Colonic mucosa (tissue), 4 donors: ENCODE measurements around the gene ZNF652. TPM values are rescaled to one million over a fixed set of nuclear protein-coding genes. Genes with fewer than 3 reads are reported as not detected.
"Not testable (repeated sequence)": the region's sequence is repeated elsewhere in the genome, so short reads cannot be mapped to it uniquely, and the experiment has no call there.

Experiments
- DNase-seq: peaks from one replicate; pipeline ENCODE4 v3.0.0-alpha.2; 2020
- H3K27ac ChIP-seq: fragments of 200-600 bp; one replicate; pipeline ENCODE4 v1.8.0; 2021
- H3K27me3 ChIP-seq: fragments of 200-600 bp; one replicate; pipeline ENCODE4 v1.8.0; 2021
- H3K36me3 ChIP-seq: fragments of 200-600 bp; one replicate; pipeline ENCODE4 v1.8.0; 2021
- H3K4me1 ChIP-seq: fragments of 200-600 bp; one replicate; pipeline ENCODE4 v1.8.0; 2021; ENCODE audit warnings: mild to moderate bottlenecking
- H3K4me3 ChIP-seq: fragments of 200-600 bp; one replicate; pipeline ENCODE4 v1.8.0; 2021
- H3K9ac ChIP-seq, 2 donors: one replicate each; pipeline ENCODE4 v1.7.0; 2013; ENCODE audit warnings: control low read depth in 2 of 2, low read depth in 2 of 2, low read length in 2 of 2
- H3K9me3 ChIP-seq: fragments of 200-600 bp; one replicate; pipeline ENCODE4 v1.8.0; 2021
- intact Hi-C: fragments of 100-400 bp; cut with DNase I; formaldehyde crosslinking; loops from one replicate; pipeline ENCODE4 v1.14.1; 2022
- total RNA-seq, 2 donors: library from RNA; stranded (reverse); fragmentation: NEBNext Ultra II Directional in 1 of 2; extraction: Animal tissue kit (Norgen Biotek cat#: 25700) in 1 of 2; gene quantifications; one replicate each; pipeline ENCODE4 v1.2.1, GENCODE V29; 2021
- TF ChIP-seq, protein P1 (sequence below): fragments of 200-600 bp; IDR thresholded peaks from one replicate; pipeline ENCODE4 v1.8.0; 2022; ENCODE audit warnings: antibody characterized with exemption, mild to moderate bottlenecking
- donor health status: healthy.
- donor health status: DM: no; HTN: no; CAD: no.
- donor health status: DM: no; HTN: no; CAD: no.

ZNF652 gene
- total RNA-seq, 2 donors from 2014 or later = 38.1 to 62.5 TPM

DNA sequence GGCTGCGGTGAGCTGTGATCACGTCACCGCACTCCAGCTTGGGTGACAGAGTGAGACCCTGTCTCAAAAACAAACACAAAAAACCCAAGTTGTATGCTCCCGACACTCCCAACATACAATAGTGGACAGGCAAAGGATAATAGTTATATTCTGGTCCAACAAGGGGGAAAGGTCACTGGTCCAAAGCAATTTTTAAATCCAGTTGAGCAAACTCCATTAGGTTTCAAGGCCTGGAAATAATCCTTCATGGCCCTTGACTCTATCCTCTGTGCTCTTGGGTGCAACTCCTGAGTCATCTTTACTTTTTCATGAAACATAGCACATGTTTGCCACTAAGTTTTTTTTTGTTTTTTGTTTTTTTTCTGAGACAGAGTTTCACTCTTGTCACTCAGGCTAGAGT, 81.1 kb downstream of the ZNF652 start:
- H3K36me3 ChIP-seq = no peaks in the 10 kb centered on the region
- no peak overlapping the region for H3K9ac ChIP-seq
- no peaks in the 10 kb centered on the region for H3K9me3 ChIP-seq
- TF ChIP-seq, protein P1, sequence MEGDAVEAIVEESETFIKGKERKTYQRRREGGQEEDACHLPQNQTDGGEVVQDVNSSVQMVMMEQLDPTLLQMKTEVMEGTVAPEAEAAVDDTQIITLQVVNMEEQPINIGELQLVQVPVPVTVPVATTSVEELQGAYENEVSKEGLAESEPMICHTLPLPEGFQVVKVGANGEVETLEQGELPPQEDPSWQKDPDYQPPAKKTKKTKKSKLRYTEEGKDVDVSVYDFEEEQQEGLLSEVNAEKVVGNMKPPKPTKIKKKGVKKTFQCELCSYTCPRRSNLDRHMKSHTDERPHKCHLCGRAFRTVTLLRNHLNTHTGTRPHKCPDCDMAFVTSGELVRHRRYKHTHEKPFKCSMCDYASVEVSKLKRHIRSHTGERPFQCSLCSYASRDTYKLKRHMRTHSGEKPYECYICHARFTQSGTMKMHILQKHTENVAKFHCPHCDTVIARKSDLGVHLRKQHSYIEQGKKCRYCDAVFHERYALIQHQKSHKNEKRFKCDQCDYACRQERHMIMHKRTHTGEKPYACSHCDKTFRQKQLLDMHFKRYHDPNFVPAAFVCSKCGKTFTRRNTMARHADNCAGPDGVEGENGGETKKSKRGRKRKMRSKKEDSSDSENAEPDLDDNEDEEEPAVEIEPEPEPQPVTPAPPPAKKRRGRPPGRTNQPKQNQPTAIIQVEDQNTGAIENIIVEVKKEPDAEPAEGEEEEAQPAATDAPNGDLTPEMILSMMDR = no peak
- no peaks in the 10 kb centered on the region for H3K27me3 ChIP-seq
- H3K4me1 ChIP-seq = no peaks in the 10 kb centered on the region
- H3K4me3 ChIP-seq = no peak overlapping the region
- intact Hi-C loops = no loop called here
- no peak for DNase-seq
- H3K27ac ChIP-seq = no peak overlapping the region

DNA sequence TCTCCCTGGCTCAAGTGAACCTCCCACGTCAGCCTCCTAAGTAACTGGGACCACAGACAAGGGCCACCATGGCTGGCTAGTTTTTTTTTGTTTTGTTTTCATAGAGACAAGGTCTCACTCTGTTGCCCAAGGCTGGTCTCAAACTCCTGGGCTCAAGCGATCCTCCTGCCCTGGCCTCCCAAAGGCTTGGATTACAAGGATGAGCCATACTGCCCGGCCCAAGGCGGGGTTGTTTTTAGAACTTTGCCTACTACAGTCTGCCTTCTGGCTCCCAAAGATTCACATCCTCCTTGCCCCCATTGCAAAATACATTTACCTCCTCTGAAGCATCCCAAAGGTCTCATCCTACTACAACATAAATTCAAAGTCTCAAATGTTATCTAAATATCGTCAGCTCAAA, 82.0 kb downstream of the ZNF652 start:
- Histone ChIP-seq H3K4me3 (no peak overlapping the region), H3K9me3 (no peaks in the 10 kb centered on the region), H3K36me3 (no peaks in the 10 kb centered on the region), H3K4me1 (no peaks in the 10 kb centered on the region), H3K27ac (no peak overlapping the region), H3K9ac (no peak overlapping the region), H3K27me3 (no peaks in the 10 kb centered on the region)
- TF ChIP-seq, protein P1 = no peak
- no peak for DNase-seq
- intact Hi-C loops = no loop called here

DNA sequence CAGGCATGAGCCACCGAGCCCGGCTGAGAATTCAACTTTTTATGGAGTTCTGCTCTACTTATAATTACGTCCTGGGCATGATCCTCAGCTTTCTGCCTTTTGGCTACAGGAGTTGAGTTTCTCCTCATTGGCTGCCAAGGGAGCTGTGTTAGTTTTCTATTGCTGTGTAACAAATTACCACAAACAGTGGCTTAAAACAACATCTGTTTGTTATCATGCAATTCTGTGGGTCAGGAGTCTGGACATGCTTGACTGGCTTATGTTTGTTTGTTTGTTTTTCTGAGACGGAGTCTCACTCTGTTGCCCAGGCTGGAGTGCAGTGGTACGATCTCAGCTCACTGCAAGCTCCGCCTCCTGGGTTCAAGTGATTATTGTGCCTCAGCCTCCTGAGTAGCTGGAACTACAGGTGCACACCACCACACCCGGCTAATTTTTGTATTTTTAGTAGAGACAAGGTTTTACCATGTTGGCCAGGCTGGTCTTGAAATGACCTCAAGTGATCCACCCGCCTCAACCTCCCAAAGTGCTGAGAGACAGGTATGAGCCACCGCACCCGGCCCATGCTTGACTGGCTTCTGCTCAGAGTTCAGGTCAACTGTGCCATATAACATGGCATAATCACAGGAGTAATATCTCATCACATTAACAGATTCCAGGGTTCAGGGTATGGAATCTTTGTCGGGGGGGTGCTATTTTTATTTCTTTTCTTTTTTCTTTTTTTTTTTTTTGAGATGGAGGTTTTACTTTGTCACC, 82.6 kb downstream of the ZNF652 start:
- H3K27ac ChIP-seq, H3K36me3 ChIP-seq, intact Hi-C loops, H3K9me3 ChIP-seq, H3K9ac ChIP-seq, H3K27me3 ChIP-seq, H3K4me1 ChIP-seq, H3K4me3 ChIP-seq, DNase-seq: not testable (repeated sequence)

DNA sequence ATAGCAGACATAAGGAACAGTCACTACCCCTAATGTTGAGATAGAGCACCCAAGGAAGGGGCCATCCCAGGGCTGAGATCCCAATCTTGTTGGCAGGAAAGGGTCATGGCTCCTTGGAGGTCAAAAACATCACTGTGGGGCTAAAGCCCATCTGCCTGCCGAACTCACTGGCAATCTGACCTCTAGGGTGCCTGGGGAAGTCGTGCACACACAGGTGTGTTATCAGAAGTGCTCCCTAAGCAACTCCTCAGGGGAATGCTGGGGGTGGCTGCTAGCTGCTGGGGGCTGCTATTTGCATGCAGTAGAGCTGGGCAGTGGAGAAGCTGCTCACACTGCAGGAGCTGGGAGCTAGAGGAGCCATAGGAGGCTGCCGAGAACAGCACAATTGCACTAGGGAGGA, 84.0 kb downstream of the ZNF652 start:
- no peaks in the 10 kb centered on the region for H3K9me3 ChIP-seq
- DNase-seq = no peak
- H3K27ac ChIP-seq = no peak overlapping the region
- H3K4me3 ChIP-seq = no peak overlapping the region
- intact Hi-C loops = no loop called here
- H3K27me3 ChIP-seq = no peaks in the 10 kb centered on the region
- TF ChIP-seq, protein P1 = no peak
- H3K9ac ChIP-seq = no peak overlapping the region
- no peaks in the 10 kb centered on the region for H3K36me3 ChIP-seq
- no peaks in the 10 kb centered on the region for H3K4me1 ChIP-seq

DNA sequence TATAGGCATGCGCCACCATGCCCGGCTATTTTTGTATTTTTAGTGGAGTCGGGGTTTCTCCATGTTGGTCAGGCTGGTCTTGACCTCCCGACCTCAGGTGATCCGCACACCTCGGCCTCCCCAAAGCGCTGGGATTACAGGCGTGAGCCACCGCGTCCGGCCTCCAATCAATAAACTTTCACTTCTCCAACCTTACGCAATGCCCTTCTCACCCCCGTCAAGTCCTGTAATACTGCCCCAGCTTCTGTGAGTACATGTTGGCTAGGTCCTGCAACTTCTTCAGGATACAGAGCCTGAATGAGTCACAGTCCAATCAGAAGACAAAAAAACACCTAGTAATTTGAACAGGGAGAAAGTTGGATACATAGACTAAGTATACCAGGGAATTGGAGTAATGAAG, 84.4 kb downstream of the ZNF652 start:
- no peak for DNase-seq
- Histone ChIP-seq H3K9me3 (no peaks in the 10 kb centered on the region), H3K36me3 (no peaks in the 10 kb centered on the region), H3K27me3 (no peaks in the 10 kb centered on the region), H3K27ac (no peak overlapping the region), H3K4me1 (no peaks in the 10 kb centered on the region), H3K9ac (no peak overlapping the region), H3K4me3 (no peak overlapping the region)
- intact Hi-C loops = no loop called here
- TF ChIP-seq, protein P1 = no peak

DNA sequence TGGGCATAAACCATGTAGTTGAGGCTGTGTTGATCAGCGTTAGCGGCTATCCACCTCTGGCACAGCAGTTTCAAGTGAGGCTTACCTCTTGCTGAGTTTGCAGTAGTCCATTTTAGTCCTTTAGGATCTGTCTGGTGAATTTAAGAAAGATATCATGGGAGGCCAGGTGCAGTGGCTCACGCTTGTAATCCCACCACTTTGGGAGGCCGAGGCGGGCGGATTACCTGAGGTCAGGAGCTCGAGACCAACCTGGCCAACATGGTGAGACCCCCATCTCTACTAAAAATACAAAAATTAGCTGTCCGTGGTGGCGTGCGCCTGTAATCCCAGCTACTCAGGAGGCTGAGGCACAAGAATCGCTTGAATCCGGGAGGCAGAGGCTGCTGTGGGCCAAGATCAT, 86.1 kb downstream of the ZNF652 start:
- H3K4me1 ChIP-seq, H3K9me3 ChIP-seq, H3K27me3 ChIP-seq, H3K36me3 ChIP-seq, H3K9ac ChIP-seq, H3K4me3 ChIP-seq, DNase-seq, intact Hi-C loops, H3K27ac ChIP-seq: not testable (repeated sequence)
